ENCODE results near the gene PRR33.
"Not testable (repeated sequence)": the region's sequence is repeated elsewhere in the genome, so short reads cannot be mapped to it uniquely, and the experiment has no call there.

PRR33 gene

GRCh38 chr11:1874441-1875092 is 17.1 kb downstream of the PRR33 start:
- DNase-seq = not testable (repeated sequence)

- DNase-seq = not testable (repeated sequence)
These were observed 17.9 kb downstream of the PRR33 start for GRCh38 chr11:1873813-1874150.

- no peak for DNase-seq
These were observed 18.5 kb downstream of the PRR33 start for GRCh38 chr11:1873048-1873812.

- DNase-seq = no peak
These were observed 19.3 kb downstream of the PRR33 start for GRCh38 chr11:1872267-1872985.

- no peak for DNase-seq
These were observed 20.2 kb downstream of the PRR33 start for GRCh38 chr11:1871531-1871930.

- DNase-seq = peak; percentile 66
These were observed 20.8 kb downstream of the PRR33 start for GRCh38 chr11:1870721-1871466.

GRCh38 chr11:1870326-1870696 is 21.4 kb downstream of the PRR33 start:
- no peak for DNase-seq

- no peak for DNase-seq
These were observed 22.0 kb downstream of the PRR33 start for GRCh38 chr11:1869427-1870325.

GRCh38 chr11:1868636-1869291 is 22.9 kb downstream of the PRR33 start:
- peak; percentile 9 for DNase-seq

- no peak for DNase-seq
These were observed 23.5 kb downstream of the PRR33 start for GRCh38 chr11:1868056-1868635.

- DNase-seq = no peak
These were observed 24.3 kb downstream of the PRR33 start for GRCh38 chr11:1867381-1867780.

- no peak for DNase-seq
These were observed 24.9 kb downstream of the PRR33 start for GRCh38 chr11:1866776-1867175.

- no peak for DNase-seq
These were observed 25.5 kb downstream of the PRR33 start for GRCh38 chr11:1866226-1866625.

GRCh38 chr11:1864831-1865665 is 26.6 kb downstream of the PRR33 start:
- DNase-seq = no peak

- no peak for DNase-seq
These were observed 27.5 kb downstream of the PRR33 start for GRCh38 chr11:1864231-1864630.

- DNase-seq = peak; percentile 34
These were observed 28.1 kb downstream of the PRR33 start for GRCh38 chr11:1863352-1864216.

GRCh38 chr11:1862588-1863351 is 28.9 kb downstream of the PRR33 start:
- no peak for DNase-seq
